ENCODE measurements around the gene ZNRF2.
"Not testable (repeated sequence)": the region's sequence is repeated elsewhere in the genome, so short reads cannot be mapped to it uniquely, and the experiment has no call there.

ZNRF2 gene

DNA sequence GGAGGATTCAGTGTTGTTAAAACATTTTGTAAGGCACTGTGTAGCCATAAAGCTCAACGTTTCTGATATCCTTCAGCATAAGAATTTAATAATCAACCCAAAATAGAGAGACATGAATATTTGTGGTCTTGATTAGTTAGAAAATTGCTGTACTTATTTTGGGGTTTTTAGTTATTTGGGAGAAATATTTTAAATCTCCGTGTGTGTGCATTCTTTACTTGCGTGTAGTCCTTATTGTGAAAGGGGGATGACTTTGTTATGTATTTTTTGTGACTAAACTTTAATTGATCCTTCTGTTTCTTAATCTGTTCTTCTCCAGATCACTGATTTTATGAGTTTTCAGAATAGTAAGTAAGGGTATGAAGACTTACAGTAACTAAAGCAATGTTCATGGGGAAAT lies 81.2 kb downstream of the ZNRF2 start:
- FAIRE-seq, result no peak
- DNase-seq (ENCODE audit: insufficient read length, low spot score), result no peak
- TF ChIP-seq POLR2A (IDR thresholded peaks at IDR 0.05; ENCODE audit: low read depth, low read length), result no peak

DNA sequence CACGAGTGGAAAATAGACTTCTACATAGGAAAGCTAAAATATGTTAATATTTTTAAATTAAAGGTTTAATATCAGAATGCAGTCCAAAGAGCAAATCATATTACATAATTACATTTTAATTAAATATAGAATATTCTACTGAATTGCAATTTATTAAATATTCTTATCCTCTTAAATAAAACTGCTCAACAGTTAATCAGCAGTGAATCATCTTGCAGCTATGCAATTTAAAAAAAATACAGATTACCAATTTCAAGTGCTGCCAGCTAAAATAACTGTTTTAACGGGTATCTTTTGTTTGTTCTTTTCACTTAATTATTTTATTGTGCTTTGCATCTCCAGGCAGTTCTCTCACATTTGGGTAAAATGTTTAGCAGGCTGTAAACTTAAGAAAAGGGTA lies 82.2 kb downstream of the ZNRF2 start:
- DNase-seq (ENCODE audit: insufficient read length, low spot score) (no peak), FAIRE-seq (peak; percentile 83)
- no peak for TF ChIP-seq POLR2A (IDR thresholded peaks at IDR 0.05; ENCODE audit: low read depth, low read length)

DNA sequence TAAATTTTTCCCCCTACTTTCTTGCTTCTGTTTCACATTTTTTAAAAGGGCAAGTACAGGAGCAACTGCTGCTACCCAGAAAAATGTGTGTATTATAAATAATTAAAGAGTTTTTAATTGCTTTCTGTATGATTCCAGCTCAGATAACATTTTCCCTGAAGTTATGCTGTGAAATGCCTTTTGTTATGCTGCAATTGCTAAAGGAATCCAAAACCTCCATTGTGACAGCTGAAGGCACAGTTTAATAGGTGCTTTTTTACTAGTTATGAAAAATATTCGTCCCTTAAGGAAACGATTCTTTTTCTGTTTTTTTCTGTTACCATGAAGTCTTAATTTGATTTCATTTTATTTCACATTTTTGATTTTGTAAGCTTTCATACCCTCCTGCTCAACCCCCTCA lies 83.2 kb downstream of the ZNRF2 start:
- no peak for TF ChIP-seq POLR2A (IDR thresholded peaks at IDR 0.05; ENCODE audit: low read depth, low read length)
- no peak for FAIRE-seq
- no peak for DNase-seq (ENCODE audit: insufficient read length, low spot score)

DNA sequence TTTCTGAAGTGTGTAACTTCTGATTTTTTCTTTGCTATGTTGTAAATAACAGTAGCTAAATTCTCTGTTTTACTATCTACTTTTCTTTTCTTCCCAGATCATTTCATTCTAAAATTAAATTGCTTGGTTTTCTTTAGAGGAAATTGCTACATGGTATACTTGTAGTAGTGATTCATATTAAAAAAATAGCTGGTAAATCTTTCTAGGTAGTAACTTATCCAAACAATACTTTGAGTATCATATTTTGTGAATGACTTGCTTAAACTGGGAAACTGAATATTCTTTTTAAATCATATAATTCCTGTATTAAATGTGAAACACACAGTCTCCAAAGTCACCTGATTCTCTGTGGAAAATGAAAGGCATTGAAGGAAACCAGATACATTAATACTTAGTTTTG lies 85.5 kb downstream of the ZNRF2 start:
- no peak for DNase-seq (ENCODE audit: insufficient read length, low spot score)
- TF ChIP-seq POLR2A (IDR thresholded peaks at IDR 0.05; ENCODE audit: low read depth, low read length), result no peak
- no peak for FAIRE-seq

DNA sequence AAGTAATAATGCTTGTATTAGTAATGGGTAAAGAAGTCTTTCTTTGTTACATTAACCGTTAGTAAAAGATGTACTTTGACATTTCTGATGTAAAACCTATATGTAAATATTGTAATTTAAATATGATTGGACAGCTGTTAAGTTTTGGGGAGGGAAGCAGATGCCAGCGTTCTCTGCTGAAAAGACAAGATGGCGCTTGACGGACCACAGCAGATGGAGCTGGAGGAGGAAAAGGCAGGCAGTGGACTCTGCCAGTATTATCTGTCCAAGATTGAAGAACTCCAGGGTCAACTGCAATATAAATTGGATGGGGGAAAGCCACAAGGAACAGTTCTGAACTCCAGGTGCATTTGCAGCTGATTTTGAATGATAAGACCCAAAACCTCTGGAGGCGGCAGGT lies 86.9 kb downstream of the ZNRF2 start:
- TF ChIP-seq POLR2A (IDR thresholded peaks at IDR 0.05; ENCODE audit: low read depth, low read length), result no peak
- FAIRE-seq (no peak), DNase-seq (ENCODE audit: insufficient read length, low spot score) (no peak)

DNA sequence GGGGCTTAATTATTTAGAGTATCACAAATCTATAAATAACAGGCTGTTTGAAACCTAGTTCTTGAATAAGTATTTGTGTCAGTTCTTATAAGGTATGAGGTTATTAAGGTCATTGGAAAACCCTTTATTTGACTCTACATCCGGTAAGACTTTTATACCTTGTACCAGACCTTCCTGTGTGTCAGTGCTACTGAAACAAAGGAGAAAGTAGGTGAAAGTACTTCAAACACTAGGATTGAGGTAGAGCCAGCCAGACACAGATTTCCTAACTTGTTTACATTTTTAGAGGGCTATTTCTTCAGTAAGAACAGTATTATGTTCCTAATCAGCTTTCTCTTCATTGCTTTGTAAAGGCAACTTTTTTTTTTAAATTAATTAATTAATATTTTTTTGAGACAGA lies 93.9 kb downstream of the ZNRF2 start:
- DNase-seq (ENCODE audit: insufficient read length, low spot score), result no peak
- FAIRE-seq, result no peak
- no peak for TF ChIP-seq POLR2A (IDR thresholded peaks at IDR 0.05; ENCODE audit: low read depth, low read length)

DNA sequence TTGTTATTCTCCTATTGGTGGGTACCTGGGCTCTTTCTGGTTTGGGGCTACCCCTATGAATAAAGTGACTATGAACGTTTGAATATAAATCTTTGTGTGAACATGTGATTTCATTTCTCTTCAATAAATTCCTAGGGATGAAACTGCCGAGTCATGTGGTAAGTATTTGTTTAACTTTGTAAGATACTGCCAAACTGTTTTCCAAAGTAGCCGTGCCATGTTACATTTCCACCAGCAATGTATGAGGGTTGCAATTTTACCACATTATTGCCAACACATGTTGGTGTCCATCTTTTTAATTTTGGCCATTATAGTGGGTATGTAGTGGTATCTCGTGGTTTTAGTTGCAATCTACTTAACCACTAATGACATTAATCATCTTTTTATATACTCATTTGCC lies 94.7 kb downstream of the ZNRF2 start:
- peak; percentile 74 for FAIRE-seq

DNA sequence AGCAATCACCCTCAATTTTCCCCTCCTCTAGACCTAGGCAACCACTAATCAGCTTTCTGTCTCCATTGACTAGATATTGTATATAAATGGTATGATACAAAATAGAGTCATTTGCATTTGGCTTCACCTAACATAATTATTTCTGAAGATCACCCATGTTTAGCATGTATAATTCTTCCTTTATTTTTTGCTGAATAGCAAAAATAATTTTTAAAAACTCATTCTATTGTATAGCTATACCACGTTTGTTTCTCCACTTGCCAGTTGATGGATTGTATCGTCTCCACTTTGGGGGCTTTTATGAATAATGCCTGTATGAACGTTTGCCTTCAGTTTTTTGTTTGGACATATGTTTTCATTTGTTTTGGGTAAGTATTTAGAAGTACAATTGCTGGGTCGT lies 95.3 kb downstream of the ZNRF2 start:
- DNase-seq (ENCODE audit: insufficient read length, low spot score) (no peak), FAIRE-seq (peak; percentile 58)
- TF ChIP-seq POLR2A (IDR thresholded peaks at IDR 0.05; ENCODE audit: low read depth, low read length), result no peak

More for the DNA sequence above, 94.7 kb downstream of the ZNRF2 start:
- no peak for TF ChIP-seq POLR2A (IDR thresholded peaks at IDR 0.05; ENCODE audit: low read depth, low read length)
- DNase-seq (ENCODE audit: insufficient read length, low spot score), result no peak

DNA sequence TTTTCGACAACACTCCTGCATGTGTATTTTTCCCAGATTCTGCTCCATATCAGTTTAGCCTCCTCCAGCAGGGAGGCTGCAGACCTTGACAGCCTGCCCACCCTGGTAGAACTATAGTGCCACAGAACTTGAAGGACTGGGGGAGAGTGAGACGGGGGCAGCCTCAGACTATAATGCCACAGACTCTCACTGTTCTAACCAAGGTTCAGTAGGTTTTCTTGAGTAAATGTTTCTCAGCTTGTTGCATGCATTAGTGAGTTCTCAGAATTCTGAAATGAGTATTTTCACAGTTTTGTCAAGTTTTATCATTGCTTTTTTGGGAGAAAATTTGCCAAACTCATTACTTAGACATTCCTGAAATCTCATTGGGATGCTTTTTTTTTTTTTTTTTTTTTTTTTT lies 95.9 kb downstream of the ZNRF2 start:
- FAIRE-seq, result no peak
- DNase-seq (ENCODE audit: insufficient read length, low spot score), result no peak
- TF ChIP-seq POLR2A (IDR thresholded peaks at IDR 0.05; ENCODE audit: low read depth, low read length), result no peak

DNA sequence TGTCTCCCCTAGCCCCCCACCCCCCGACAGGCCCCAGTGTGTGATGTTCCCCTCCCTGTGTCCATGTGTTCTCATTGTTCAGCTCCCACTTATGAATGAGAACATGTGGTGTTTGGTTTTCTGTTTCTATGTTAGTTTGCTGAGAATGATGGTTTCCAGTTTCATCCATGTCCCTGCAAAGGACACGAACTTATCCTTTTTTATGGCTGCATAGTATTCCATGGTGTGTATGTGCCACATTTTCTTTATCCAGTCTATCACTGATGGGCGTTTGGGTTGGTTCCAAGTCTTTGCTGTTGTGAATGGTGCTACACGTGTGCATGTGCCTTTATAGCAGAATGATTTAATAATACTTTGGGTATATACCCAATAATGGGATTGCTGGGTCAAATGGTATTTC lies 96.4 kb downstream of the ZNRF2 start:
- not testable (repeated sequence) for DNase-seq (ENCODE audit: insufficient read length, low spot score); FAIRE-seq

DNA sequence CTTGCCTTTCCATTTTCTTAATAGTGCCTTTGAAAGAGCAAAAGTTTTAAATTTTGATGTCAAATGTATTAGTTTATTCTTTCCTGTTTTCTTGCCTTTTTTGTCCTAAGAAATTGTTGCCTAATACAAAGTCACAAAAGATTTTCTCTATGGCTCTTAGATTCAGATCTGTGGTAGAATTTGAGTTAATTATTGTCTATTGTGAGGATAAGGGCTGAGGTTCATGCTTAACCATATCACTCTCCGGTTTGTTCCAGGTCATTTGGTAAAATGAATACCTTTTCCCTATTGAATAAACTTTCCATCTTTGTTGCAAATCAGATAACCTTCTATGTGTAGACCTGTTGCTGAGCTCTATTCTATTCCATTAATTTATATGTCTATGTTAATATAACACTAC lies 98.2 kb downstream of the ZNRF2 start:
- no peak for TF ChIP-seq POLR2A (IDR thresholded peaks at IDR 0.05; ENCODE audit: low read depth, low read length)
- no peak for DNase-seq (ENCODE audit: insufficient read length, low spot score)
- no peak for FAIRE-seq

DNA sequence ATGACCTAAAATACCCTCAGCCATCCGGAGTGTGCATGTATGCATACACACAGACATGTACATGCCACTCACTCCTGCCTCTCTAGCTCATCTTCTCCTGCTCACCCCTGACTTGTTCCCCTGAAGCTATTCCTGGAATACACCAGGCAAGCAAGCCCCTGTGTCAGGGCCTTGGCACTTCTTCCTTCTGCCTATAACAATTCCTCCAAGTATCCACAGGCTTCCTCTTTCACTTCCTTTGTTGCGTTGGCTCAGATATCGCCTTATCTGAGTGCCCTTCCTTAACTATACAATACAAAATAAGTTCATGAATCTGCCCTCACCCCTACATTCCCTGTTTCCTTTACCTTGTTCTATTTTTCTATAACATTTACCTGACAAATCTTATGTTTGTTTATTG lies 105.4 kb downstream of the ZNRF2 start:
- no peak for DNase-seq (ENCODE audit: insufficient read length, low spot score)
- TF ChIP-seq POLR2A (IDR thresholded peaks at IDR 0.05; ENCODE audit: low read depth, low read length), result no peak
- FAIRE-seq, result no peak

DNA sequence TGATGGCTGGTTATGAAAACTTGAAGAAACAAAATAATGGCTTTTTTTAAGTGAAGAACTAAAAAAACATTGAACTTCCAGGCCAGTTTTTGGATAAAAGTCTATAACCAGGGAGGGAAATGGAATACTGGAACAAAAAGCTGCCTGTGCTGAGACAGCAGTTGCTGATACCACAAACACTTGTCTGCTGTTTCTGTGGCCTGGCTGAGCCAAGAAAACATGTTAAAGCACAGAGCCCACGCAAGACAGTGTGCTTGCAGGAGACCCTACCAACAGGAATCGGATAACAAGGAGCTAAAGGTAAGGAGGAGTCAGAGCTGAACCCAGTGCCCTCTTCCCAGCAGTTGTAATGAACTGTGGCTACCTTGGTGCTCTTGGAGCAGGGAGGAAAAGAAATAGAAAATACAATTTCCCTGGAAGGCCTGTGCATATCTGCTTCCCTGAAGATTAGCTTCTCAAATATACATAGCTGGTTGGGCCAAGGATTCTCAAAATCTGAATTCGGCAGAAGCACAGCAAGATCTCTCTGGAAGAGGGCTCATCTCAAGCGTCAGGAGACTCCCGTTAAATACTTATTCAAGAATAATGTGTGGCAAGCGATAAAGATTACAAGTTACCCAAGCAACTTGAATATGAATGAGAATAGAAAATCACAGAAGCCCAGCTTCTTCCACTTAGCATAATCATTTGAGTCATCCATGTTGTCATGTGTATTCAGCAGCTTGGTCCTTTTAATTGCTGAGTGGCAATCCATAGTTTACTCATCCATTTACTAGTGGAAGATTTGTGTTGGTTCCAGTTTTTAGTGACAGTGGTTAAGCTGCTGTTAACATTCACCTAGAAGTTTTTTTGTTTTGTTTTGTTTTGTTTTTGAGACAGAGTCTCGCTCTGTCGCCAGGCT lies 106.6 kb downstream of the ZNRF2 start:
- FAIRE-seq (no peak), DNase-seq (ENCODE audit: insufficient read length, low spot score) (no peak)
- TF ChIP-seq POLR2A (IDR thresholded peaks at IDR 0.05; ENCODE audit: low read depth, low read length), result no peak

DNA sequence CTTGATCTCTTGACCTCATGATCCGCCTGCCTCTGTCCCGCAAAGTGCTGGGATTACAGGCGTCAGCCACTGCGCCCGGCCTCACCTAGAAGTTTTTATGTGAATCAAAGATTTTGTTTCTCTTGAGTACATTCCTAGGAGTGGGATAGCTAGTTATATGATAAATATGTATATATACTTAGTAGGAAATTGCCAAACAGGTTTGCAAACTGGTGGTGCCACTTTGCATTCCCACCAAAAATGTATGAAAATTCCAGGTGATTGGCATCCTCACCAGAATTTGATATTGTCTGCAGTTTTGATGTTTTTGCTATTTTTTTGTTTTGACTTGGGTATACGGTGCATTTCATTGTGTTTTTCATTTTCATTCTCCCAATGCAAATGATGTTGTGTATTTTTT lies 107.4 kb downstream of the ZNRF2 start:
- no peak for TF ChIP-seq POLR2A (IDR thresholded peaks at IDR 0.05; ENCODE audit: low read depth, low read length)
- DNase-seq (ENCODE audit: insufficient read length, low spot score) (no peak), FAIRE-seq (no peak)

DNA sequence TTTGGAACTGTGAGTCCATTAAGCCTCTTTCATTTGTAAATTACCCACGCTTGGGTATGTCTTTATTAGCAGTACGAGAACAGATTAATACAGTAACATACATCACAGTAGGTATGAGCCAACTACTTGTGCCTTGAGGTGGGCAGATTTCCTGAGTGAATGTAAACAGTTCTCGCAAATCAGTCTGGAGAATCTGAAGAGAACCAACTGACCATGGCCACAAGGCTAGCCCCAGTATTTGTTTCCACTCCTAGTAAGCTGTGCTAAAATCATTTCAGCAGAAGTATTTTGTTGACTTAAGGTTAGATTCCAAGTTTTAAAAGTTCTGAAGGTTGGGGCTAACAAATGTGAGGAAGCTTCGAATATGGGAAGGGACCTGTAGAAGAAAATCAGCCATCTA lies 111.3 kb downstream of the ZNRF2 start:
- FAIRE-seq (peak; percentile 45), DNase-seq (ENCODE audit: insufficient read length, low spot score) (no peak)
- TF ChIP-seq POLR2A (IDR thresholded peaks at IDR 0.05; ENCODE audit: low read depth, low read length), result no peak

All from H54 (cell line).